Endothelial cell of umbilical vein (primary cell): ENCODE measurements around the gene TMEM18. TPM values are rescaled to one million over a fixed set of nuclear protein-coding genes. Genes with fewer than 3 reads are reported as not detected.

Source experiments
- BruUV-seq: library from RNA; stranded (reverse); fragments of 400-500 nt; replicated peaks from 2 replicates; lab custom pipeline; 2021; lab: Mats Ljungman, UMichigan
- CTCF ChIA-PET: fragments of 300-600, 350-600 bp; sonication (Branson Sonifier 250); formaldehyde crosslinking; loops from one replicate; lab custom pipeline; 2021; ENCODE audit warnings: antibody characterized with exemption, inconsistent platforms; lab: Charles Lee
- POLR2A ChIA-PET: fragments of 300-600, 350-600 bp; sonication (Branson Sonifier 250); formaldehyde crosslinking; loops from one replicate; lab custom pipeline; 2021; ENCODE audit warnings: antibody characterized with exemption, inconsistent platforms; lab: Charles Lee
- DNase-seq: peaks from one replicate; pipeline ENCODE4 v3.0.0-alpha.2; 2011; ENCODE audit warnings: low read depth, low spot score
- FAIRE-seq: peaks from 2 replicates; lab custom pipeline; 2011; peaks lifted over from hg19 to GRCh38; lab: Jason Lieb, UNC
- H2AFZ ChIP-seq: 2 replicates; pipeline ENCODE4 v1.6.0; 2012; ENCODE audit warnings: low read depth, low read length, control low read depth, inconsistent platforms
- H3K27ac ChIP-seq: 2 replicates; pipeline ENCODE4 v1.5.1; 2011; ENCODE audit warnings: low read depth, mild to moderate bottlenecking, control low read depth, low read length, moderate library complexity; ENCODE audit not compliant: insufficient read depth
- H3K27me3 ChIP-seq, 2 experiments: 2 replicates each; pipeline versions ENCODE4 v1.6.0 to v1.6.1; 2011; ENCODE audit warnings: low read length in 2 of 2, mixed read lengths in 1 of 2; ENCODE audit not compliant: control insufficient read depth in 2 of 2, insufficient read depth in 2 of 2
- H3K36me3 ChIP-seq, 2 experiments: 2 replicates in 1 of 2; 3 replicates in 1 of 2; pipeline ENCODE4 v1.5.1; 2011; ENCODE audit warnings: low read length in 2 of 2, mild to moderate bottlenecking in 1 of 2, moderate library complexity in 1 of 2; ENCODE audit not compliant: control insufficient read depth in 2 of 2, insufficient read depth in 2 of 2; ENCODE audit errors: extremely low read depth in 1 of 2
- H3K4me1 ChIP-seq: 3 replicates; pipeline ENCODE4 v1.5.1; 2011; ENCODE audit warnings: mild to moderate bottlenecking, low read length; ENCODE audit not compliant: control insufficient read depth, insufficient read depth; ENCODE audit errors: extremely low read depth
- H3K4me2 ChIP-seq: 2 replicates; pipeline ENCODE4 v1.6.1; 2011; ENCODE audit warnings: low read length, control low read depth, mixed read lengths; ENCODE audit not compliant: insufficient read depth
- H3K4me3 ChIP-seq, 3 experiments: fragments of 200-600 bp in 1 of 3; sonication (generic), shearing (Covaris generic) in 1 of 3; replicated peaks in 1 of 3; 2 replicates each; pipeline ENCODE4 v1.5.1; 2011 to 2016; ENCODE audit warnings: control low read depth in 3 of 3, low read length in 3 of 3, mild to moderate bottlenecking in 2 of 3, inconsistent platforms in 1 of 3, low read depth in 1 of 3, moderate library complexity in 1 of 3; ENCODE audit not compliant: insufficient read depth in 1 of 3
- H3K79me2 ChIP-seq: 2 replicates; pipeline ENCODE4 v1.6.0; 2012; ENCODE audit warnings: low read length, inconsistent platforms; ENCODE audit not compliant: control insufficient read depth, insufficient read depth
- H3K9ac ChIP-seq: replicated peaks from 2 replicates; pipeline ENCODE3; 2011; ENCODE audit warnings: low read length, control low read depth; ENCODE audit not compliant: insufficient read depth; ENCODE audit errors: extremely low read depth
- H3K9me1 ChIP-seq: replicated peaks from 3 replicates; pipeline ENCODE4 v1.6.0; 2011; ENCODE audit warnings: mild to moderate bottlenecking, low read length; ENCODE audit not compliant: control insufficient read depth, insufficient read depth; ENCODE audit errors: extremely low read depth
- H3K9me3 ChIP-seq: replicated peaks from 2 replicates; pipeline ENCODE4 v1.5.1; 2012; ENCODE audit warnings: low read length, inconsistent platforms; ENCODE audit not compliant: control insufficient read depth, insufficient read depth
- H4K20me1 ChIP-seq: replicated peaks from 2 replicates; pipeline ENCODE3; 2011; ENCODE audit warnings: mild to moderate bottlenecking, low read length; ENCODE audit not compliant: control insufficient read depth, insufficient read depth; ENCODE audit errors: extremely low read depth
- CTCF ChIP-seq, 2 donors: IDR thresholded peaks; 1 replicate in 1 of 2; 2 replicates in 1 of 2; pipeline ENCODE4 v1.5.1; 2011; ENCODE audit warnings: low read length in 2 of 2, mild to moderate bottlenecking in 2 of 2, moderate library complexity in 2 of 2, control low read depth in 1 of 2, inconsistent platforms in 1 of 2, low read depth in 1 of 2; ENCODE audit not compliant: insufficient read depth in 1 of 2; ENCODE audit errors: extremely low read depth in 1 of 2
- EZH2 ChIP-seq: IDR thresholded peaks from 2 replicates; pipeline ENCODE4 v1.6.1; 2012; ENCODE audit warnings: borderline replicate concordance, low read depth, mild to moderate bottlenecking, moderate library complexity, low read length, inconsistent platforms; ENCODE audit not compliant: severe bottlenecking
- FOS ChIP-seq: IDR thresholded peaks from 2 replicates; pipeline ENCODE4 v1.6.1; 2011; ENCODE audit warnings: mild to moderate bottlenecking, low read length, moderate library complexity, borderline replicate concordance; ENCODE audit not compliant: insufficient read depth
- GATA2 ChIP-seq: IDR thresholded peaks from 2 replicates; pipeline ENCODE4 v1.7.0; 2011; ENCODE audit warnings: low read depth, mild to moderate bottlenecking, moderate library complexity, mixed read lengths, low read length; ENCODE audit not compliant: insufficient read length, insufficient read depth
- JUN ChIP-seq: IDR thresholded peaks from 2 replicates; pipeline ENCODE4 v1.6.1; 2011; ENCODE audit warnings: borderline replicate concordance, low read depth; ENCODE audit not compliant: insufficient read length, insufficient read depth
- MAX ChIP-seq: IDR thresholded peaks from 2 replicates; pipeline ENCODE4 v1.6.1; 2011; ENCODE audit not compliant: insufficient read depth, insufficient read length
- MYC ChIP-seq: IDR thresholded peaks from one replicate; pipeline ENCODE4 v1.6.1; 2011; ENCODE audit warnings: mild to moderate bottlenecking, low read depth, low read length
- POLR2A ChIP-seq: IDR thresholded peaks from 2 replicates; pipeline ENCODE4 v1.6.1; 2012; ENCODE audit warnings: low read depth, mild to moderate bottlenecking, control low read depth, low read length
- POLR2AphosphoS5 ChIP-seq: IDR thresholded peaks from 2 replicates; pipeline ENCODE4 v1.6.1; 2012; ENCODE audit warnings: low read depth, mild to moderate bottlenecking, control low read depth, low read length, moderate library complexity; ENCODE audit not compliant: insufficient read depth
- dilution Hi-C: fragments of 300-500 bp; cut with MboI; formaldehyde crosslinking; loops from one replicate; pipeline ENCODE4 v1.15.0; 2019; ENCODE audit warnings: low sequenced_read_pairs; ENCODE audit not compliant: extremely low pct_ligation_motif_present
- intact Hi-C: fragments of 100-400 bp; cut with micrococcal nuclease; formaldehyde crosslinking; loops from one replicate; pipeline ENCODE4 v1.10.0; 2022
- polyA plus RNA-seq, 4 experiments: library from polyadenylated mRNA; depleted of rRNA in 3 of 4; stranded (reverse) in 3 of 4; unstranded in 1 of 4; fragments of >200 nt; gene quantifications; 2 replicates each; pipeline versions ENCODE4 v1.2.1 to v1.2.3, GENCODE V29; 2011 to 2012; ENCODE audit warnings: missing spikeins in 1 of 4
- total RNA-seq: library from RNA; stranded (reverse); gene quantifications from 2 replicates; pipeline ENCODE4 v1.2.3, GENCODE V29; 2021

TMEM18 gene
- total and polyA plus RNA-seq, 2 donors (not counting 3 experiments of a cell fraction or from before 2014, with no cell fraction given) = 19.1 to 23.1 TPM

GRCh38 chr2:650343-651310, 26.6 kb downstream of the TMEM18 start:
- TF ChIP-seq GATA2 (no peak), MYC (no peak), POLR2A (no peak)

DNA sequence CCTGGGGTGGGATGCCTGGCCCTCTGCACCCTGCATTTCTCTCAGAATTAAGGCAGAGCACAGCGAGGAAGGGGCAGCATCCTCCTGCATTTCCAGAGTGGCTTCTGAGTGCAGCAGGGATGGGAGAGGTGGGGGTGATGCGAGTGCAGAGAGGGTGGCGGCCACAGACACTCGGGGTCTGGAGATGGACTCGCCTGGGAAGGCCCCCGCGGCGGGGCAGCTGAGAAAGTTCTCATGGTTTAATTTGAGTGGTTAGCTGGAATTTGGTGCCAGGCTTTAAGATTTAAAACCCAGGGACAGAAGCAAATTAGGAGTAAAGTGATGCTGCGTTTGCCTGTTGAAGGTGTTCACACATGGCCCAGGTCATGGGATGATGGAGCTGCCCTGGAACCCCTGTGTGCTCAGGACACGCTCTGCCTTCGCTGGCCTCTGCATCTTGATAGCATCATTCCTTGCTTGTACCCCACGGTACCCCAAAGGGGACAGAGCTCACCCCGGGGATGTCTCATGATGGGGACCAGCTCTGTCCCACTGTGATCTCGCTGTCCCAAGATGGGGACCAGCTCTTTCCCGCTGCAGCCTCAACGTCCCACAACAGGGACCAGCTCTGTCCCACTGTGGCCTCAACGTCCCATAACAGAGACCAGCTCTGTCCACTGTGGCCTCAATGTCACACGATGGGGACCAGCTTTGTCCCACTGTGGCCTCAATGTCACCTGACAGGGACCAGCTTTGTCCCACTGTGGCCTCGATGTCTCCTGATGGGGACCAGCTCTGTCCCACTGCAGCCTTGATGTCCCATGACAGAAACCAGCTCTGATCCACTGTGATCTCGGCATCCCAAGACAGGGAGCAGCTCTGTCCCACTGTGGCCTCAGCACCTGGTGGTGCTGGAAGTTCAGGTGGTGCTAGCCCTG, 27.5 kb downstream of the TMEM18 start:
- no peaks in the 10 kb centered on the region for H3K79me2 ChIP-seq
- intact Hi-C loops = no loop called here
- no peaks in the 10 kb centered on the region for H3K9me3 ChIP-seq
- no peaks in the 10 kb centered on the region for H3K4me1 ChIP-seq
- ChIA-PET POLR2A (no interaction called here), CTCF (interaction anchor here (0.8 kb wide), 1 partner anchor 17 kb away, joined by 3 read pairs; no protein-coding TSS in a partner anchor)
- H3K27me3 ChIP-seq = no peaks in the 10 kb centered on the region
- dilution Hi-C loops = no loop called here
- H2AFZ ChIP-seq = no peak overlapping the region
- no peaks in the 10 kb centered on the region for H3K36me3 ChIP-seq
- H3K4me3 ChIP-seq = no peak overlapping the region
- H3K9ac ChIP-seq = no peak overlapping the region
- TF ChIP-seq FOS (no peak), EZH2 (no peak), GATA2 (no peak), MAX (no peak), POLR2AphosphoS5 (no peak), CTCF (IDR thresholded peaks at IDR 0.05; ENCODE audit: extremely low read depth in 1 of 2, insufficient read depth in 1 of 2, low read depth in 1 of 2, low read length in 2 of 2) (no peak), MYC (no peak), JUN (no peak), POLR2A (no peak)
- FAIRE-seq (no peak), DNase-seq (no peak)
- no peaks in the 10 kb centered on the region for H4K20me1 ChIP-seq
- no peak overlapping the region for H3K27ac ChIP-seq
- BruUV-seq = no TSS peak
- no peaks in the 10 kb centered on the region for H3K9me1 ChIP-seq
- no peak overlapping the region for H3K4me2 ChIP-seq

More at GRCh38 chr2:650343-651310, 26.6 kb downstream of the TMEM18 start:
- BruUV-seq = no TSS peak
- Histone ChIP-seq H3K27ac (no peak overlapping the region), H4K20me1 (no peaks in the 10 kb centered on the region), H3K9me3 (no peaks in the 10 kb centered on the region), H3K9me1 (no peaks in the 10 kb centered on the region), H3K9ac (no peak overlapping the region), H3K4me2 (no peak overlapping the region), H3K4me1 (no peaks in the 10 kb centered on the region), H3K79me2 (no peaks in the 10 kb centered on the region), H3K27me3 (no peaks in the 10 kb centered on the region), H3K36me3 (no peaks in the 10 kb centered on the region), H3K4me3 (no peak overlapping the region), H2AFZ (no peak overlapping the region)
- CTCF ChIA-PET = interaction anchor here (0.8 kb wide), 1 partner anchor 16 kb away, joined by 3 read pairs; no protein-coding TSS in a partner anchor
- intact Hi-C loops (no loop called here), dilution Hi-C loops (no loop called here)
- DNase-seq = no peak
- POLR2A ChIA-PET = no interaction called here
- no peak for FAIRE-seq
